NCI-H1694 (cell line): ENCODE data around the gene DYRK1A.

ENCODE experiments used
- DNase-seq: peaks from one replicate; lab custom pipeline; 2025; lab: John Stamatoyannopoulos, UW

DYRK1A gene

DNA sequence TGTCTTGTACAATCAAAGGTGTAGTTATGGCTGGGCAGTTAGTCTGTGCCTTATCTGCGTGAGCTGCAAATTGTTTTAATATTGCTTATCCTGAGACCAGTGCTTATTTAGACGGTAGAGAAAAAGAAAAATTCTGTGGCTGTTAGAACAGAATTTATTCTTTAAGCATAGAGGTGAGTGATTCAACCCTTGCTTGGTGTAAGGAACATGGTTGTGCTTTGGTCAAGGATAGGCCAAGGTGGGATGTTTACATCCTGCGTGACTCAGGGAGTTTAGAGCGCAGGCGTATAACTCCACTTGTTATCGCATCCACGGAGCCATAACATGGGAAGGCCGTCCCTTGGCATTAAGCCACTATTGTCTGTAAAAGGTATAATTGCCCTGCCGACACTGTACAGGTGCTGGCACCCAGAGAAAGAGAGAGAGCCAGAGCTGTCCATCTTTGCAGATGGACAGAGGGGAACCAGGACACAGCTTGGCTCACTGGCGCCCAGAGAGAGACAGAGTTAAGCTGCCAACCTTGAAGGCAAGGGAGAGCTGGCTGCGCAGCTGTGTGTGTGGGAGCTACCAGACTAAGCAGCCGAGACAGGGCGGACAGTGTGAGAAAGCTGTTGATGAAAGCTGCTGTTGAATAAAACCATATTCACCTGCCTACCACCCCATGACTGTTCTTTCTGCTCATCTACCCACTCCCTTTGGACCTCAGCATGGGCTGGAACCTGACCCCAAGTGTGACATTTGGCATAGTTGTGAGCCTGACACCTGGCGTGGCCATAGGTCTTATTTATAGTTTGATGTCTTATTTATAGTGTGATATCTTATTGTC lies 200.4 kb downstream of the DYRK1A start:
- no peak for DNase-seq

DNA sequence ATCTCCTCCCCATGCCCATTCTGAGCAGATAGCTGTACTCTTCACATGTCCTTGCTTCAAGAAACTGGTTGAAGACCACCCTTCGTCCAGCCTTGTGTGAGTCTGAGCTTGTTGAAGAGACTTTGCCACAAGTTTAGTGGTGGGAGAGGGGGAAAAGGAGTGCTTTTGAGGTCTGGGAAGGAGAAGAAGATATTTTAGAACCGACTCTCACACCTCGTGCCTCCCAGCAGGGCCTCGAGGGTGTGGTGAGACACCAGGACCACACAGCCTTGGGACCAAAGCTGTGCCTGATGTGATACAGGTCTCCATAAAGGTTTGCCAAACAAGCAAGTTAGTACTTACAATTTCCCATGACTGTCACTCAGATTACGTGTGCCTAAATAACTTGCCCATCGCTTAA lies 201.8 kb downstream of the DYRK1A start:
- DNase-seq: no peak

DNA sequence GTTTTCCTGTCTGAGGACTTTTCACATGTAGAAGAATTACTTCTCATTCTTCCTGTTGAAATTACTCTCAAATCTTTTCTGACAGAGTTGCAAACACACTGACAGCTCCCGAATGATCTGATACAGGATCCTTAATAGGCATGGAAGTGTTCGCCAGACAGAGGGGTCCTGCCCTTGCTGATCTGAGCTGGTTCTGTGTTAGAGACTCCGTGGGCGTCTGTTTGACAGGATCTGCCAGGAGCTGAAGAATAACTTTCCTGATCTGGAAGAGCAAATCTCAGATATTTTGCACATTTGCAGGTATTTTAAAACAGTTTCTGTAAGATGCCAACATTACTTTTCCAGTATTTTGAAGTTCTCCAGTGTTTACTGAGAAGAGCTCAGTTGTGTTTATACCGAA lies 202.3 kb downstream of the DYRK1A start:
- no peak for DNase-seq

DNA sequence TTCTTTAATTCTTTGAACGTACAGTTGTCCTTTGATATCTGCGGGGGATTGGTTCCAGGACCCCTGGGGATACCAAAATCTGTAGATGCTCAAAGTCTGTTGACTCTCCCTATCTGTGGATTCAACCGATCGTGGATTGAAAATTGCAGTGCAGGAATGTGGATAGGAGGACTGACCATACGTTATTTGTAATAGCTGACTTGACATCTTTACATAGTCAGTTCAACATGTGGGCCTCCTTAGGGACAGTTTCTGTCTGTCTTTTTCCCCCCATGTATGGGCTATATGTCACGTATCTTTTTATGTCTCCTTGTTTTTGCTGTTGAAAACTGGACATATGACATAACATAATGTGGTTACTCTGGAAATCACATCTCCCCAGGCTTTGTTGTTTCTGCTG lies 204.9 kb downstream of the DYRK1A start:
- DNase-seq: no peak

GRCh38 chr21:37574316-37574715 lies 207.7 kb downstream of the DYRK1A start:
- no peak for DNase-seq

DNA sequence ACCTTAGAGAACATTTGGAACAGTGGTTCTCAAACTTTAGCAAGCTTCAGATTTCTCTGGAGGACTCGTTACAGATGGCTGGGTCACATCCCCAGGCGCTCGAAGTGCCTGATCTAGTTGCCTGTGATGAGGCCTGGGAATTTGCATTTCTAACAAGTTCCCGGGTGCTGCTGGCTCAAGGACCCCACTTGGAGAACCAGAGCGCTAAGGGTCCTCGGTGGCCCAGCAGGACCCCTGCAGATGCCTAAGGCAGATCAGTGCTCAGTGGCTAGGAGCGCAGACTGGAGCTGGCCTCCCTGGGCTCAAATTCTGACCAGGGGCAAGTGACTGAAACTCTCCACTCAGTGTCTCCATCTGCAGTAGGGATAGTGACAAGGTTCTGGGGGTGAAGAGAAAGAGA lies 208.2 kb downstream of the DYRK1A start:
- no peak for DNase-seq

DNA sequence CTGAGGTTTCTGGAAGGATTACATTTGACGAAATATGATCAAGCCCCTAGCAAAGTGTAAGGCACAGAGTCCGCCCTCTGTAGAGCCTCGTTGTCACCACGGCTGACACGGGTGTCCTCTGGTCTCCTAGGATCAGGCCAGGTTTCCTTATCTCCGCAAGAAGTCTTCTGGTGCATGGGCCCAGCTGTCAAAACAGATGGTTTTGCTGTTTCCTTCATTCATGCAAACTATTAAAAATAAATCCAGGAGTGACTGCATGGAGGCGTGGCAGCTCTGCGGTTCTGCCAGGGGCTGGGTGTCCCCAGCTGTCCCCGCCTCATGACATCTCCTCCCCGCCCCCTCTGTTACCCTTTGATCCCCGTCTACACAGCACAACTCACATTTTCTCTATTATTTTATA lies 209.0 kb downstream of the DYRK1A start:
- DNase-seq: no peak
